Vagina (tissue), 2 donors: ENCODE data around the gene ATXN2L.
"Not testable (repeated sequence)": the region's sequence is repeated elsewhere in the genome, so short reads cannot be mapped to it uniquely, and the experiment has no call there.

Experiments
- CTCF ChIP-seq, 3 experiments: fragments of 450-650 bp in 2 of 3; fragments of 200-600 bp in 1 of 3; sonication (generic) in 1 of 3; IDR thresholded peaks; one replicate each; pipeline ENCODE4 v1.5.1; 2017 to 2019; ENCODE audit warnings: antibody characterized with exemption in 3 of 3, mild to moderate bottlenecking in 2 of 3, moderate library complexity in 2 of 3
- POLR2AphosphoS5 ChIP-seq, 2 donors: sonication (generic); formaldehyde crosslinking; IDR thresholded peaks; one replicate each; pipeline ENCODE4 v1.9.0; 2017; ENCODE audit warnings: antibody characterized with exemption in 2 of 2, mild to moderate bottlenecking in 2 of 2, low read depth in 1 of 2; ENCODE audit not compliant: insufficient read depth in 1 of 2

- not testable (repeated sequence) for TF ChIP-seq POLR2AphosphoS5 (IDR thresholded peaks at IDR 0.05; ENCODE audit: insufficient read depth in 1 of 2, low read depth in 1 of 2); CTCF (IDR thresholded peaks at IDR 0.05)
Measured at GRCh38 chr16:28867646-28868045, 44.8 kb downstream of the ATXN2L start.
